Ovary (tissue), 9 donors: ENCODE results near the gene MATN3. TPM values are rescaled to one million over a fixed set of nuclear protein-coding genes. Genes with fewer than 3 reads are reported as not detected.

ENCODE experiments used
- DNase-seq, 5 donors: peaks; one replicate each; pipeline ENCODE4 v3.0.0-alpha.2; 2019 to 2020
- H3K27ac ChIP-seq, 2 donors: fragments of 200-600 bp; one replicate each; pipeline versions ENCODE4 v1.5.1 to v1.8.0; 2019 to 2022
- H3K27me3 ChIP-seq: fragments of 200-600 bp; one replicate; pipeline ENCODE4 v1.8.0; 2022
- H3K36me3 ChIP-seq: fragments of 200-600 bp; sonication (generic); one replicate; pipeline ENCODE4 v1.5.1; 2019
- H3K4me1 ChIP-seq: one replicate; pipeline ENCODE4 v1.8.1; 2013; ENCODE audit warnings: mild to moderate bottlenecking, moderate library complexity; ENCODE audit not compliant: insufficient read depth
- H3K4me3 ChIP-seq: fragments of 200-600 bp; sonication (generic); one replicate; pipeline ENCODE4 v1.5.1; 2017
- H3K9me3 ChIP-seq, 2 donors: fragments of 200-600 bp in 1 of 2; sonication (generic) in 1 of 2; one replicate each; pipeline versions ENCODE4 v1.5.1 to v1.8.1; 2013 to 2019; ENCODE audit warnings: mild to moderate bottlenecking in 1 of 2, moderate library complexity in 1 of 2
- EP300 ChIP-seq: sonication (generic); formaldehyde crosslinking; IDR thresholded peaks from one replicate; pipeline ENCODE4 v1.6.1; 2017; ENCODE audit warnings: antibody characterized with exemption
- POLR2A ChIP-seq: fragments of 450-650 bp; IDR thresholded peaks from one replicate; pipeline ENCODE4 v1.6.1; 2017; ENCODE audit warnings: antibody characterized with exemption, mild to moderate bottlenecking, moderate library complexity
- WGBS, 3 donors: extraction: QIAGEN DNeasy Blood & Tissue Kit in 1 of 3; methylation state at CpG; one replicate each; pipeline versions ENCODE4 v1.1.5 to v1.1.7; 2013 to 2017; 5-methylcytosine and 5-hydroxymethylcytosine counted together
- intact Hi-C, 4 donors: fragments of 100-400 bp; cut with DNase I; formaldehyde crosslinking; loops; one replicate each; pipeline versions ENCODE4 v1.11.0 to v1.15.1; 2022 to 2023
- polyA plus RNA-seq, 2 donors: library from polyadenylated mRNA; stranded (reverse); fragments of 200-250 nt in 1 of 2; fragments of 350-450 nt in 1 of 2; fragmentation: Illumina TruSeq in 1 of 2; extraction: RNeasy Lipid Tissue Mini Kit (QIAGEN cat#74804) in 1 of 2; gene quantifications; one replicate each; pipeline ENCODE4 v1.2.3, GENCODE V29; 2013 to 2014
- total RNA-seq, 7 donors: library from RNA; depleted of rRNA in 2 of 7; stranded (reverse); fragments of >200 nt in 2 of 7; fragmentation: NEBNext Ultra II Directional in 3 of 7; extraction: Animal tissue kit (Norgen Biotek cat#: 25700) in 3 of 7; gene quantifications; one replicate each; pipeline versions ENCODE4 v1.1.0 to v1.2.4, GENCODE V29; 2016 to 2023
- TF ChIP-seq, protein P1 (sequence below), 3 donors: fragments of 450-650 bp in 2 of 3; fragments of 200-600 bp in 1 of 3; IDR thresholded peaks; one replicate each; pipeline versions ENCODE4 v1.5.1 to v1.8.0; 2016 to 2022; ENCODE audit warnings: antibody characterized with exemption in 3 of 3, mild to moderate bottlenecking in 1 of 3
- donor health status: DM: no; HTN: no; CAD: no; lungs with moderate emphysema.
- donor health status: DM: no; HTN: no; CAD: no.
- donor health status: Bipolar disorder and iron deficiency.
- donor health status: DM: yes; HTN: yes; CAD: no.
- donor health status: DM: no; HTN: no; CAD: no.
- donor health status: DM: yes; HTN: yes; CAD: no.

Gene MATN3
- total and polyA plus RNA-seq, 9 donors, result 0.34 to 2.5 (median 0.73) TPM

DNA sequence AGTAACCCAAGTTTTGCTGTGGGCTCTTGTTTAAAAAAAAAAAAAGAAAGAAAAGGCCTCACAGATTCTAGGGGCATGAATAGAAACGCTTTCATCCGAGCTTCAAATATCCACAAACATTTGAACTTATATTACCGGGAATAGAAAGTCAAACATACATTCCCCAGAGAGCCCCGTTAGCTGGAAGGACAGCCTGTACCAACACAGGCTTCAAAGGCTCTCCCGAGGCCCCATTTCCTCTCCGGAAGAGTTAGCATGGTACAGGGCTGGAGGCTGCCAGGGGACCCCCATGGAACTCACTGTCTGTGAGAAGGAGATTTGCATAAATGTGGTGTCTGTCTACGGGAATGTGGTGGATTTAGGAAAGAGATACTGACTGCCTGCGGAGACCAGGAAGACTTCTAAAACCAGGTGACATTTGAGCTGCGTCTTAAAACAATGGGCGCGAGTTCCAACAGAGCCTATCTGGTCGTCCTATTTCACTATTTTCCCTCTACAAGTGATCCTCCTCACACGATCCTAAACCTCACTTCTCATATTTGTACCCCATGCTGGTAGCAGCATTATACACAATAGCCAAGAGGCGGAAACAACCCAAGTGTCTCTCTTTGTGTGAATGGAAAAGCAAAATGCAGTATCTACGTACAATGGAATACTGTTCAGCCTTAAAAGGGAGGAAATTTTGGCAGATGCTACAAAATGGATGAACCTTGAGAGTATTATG lies 820 bp upstream of the MATN3 start:
- TF ChIP-seq, protein P1, sequence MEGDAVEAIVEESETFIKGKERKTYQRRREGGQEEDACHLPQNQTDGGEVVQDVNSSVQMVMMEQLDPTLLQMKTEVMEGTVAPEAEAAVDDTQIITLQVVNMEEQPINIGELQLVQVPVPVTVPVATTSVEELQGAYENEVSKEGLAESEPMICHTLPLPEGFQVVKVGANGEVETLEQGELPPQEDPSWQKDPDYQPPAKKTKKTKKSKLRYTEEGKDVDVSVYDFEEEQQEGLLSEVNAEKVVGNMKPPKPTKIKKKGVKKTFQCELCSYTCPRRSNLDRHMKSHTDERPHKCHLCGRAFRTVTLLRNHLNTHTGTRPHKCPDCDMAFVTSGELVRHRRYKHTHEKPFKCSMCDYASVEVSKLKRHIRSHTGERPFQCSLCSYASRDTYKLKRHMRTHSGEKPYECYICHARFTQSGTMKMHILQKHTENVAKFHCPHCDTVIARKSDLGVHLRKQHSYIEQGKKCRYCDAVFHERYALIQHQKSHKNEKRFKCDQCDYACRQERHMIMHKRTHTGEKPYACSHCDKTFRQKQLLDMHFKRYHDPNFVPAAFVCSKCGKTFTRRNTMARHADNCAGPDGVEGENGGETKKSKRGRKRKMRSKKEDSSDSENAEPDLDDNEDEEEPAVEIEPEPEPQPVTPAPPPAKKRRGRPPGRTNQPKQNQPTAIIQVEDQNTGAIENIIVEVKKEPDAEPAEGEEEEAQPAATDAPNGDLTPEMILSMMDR (IDR thresholded peaks at IDR 0.05), result no peak
- TF ChIP-seq POLR2A, result no peak
- no peak for TF ChIP-seq EP300
- H3K4me3 ChIP-seq, result peak overlapping the region; percentile 53
- no peaks in the 10 kb centered on the region for H3K36me3 ChIP-seq
- intact Hi-C loops, result loop anchor here in 2 of 4 donors (5.0 to 10.0 kb wide), 2 partner anchors 79 to 82 kb away; no protein-coding TSS in a partner anchor
- no peaks in the 10 kb centered on the region for H3K9me3 ChIP-seq
- H3K27ac ChIP-seq, result no peak overlapping the region
- DNase-seq, result no peak
- peaks cover 8% of the 10 kb centered on the region for H3K4me1 ChIP-seq
- H3K27me3 ChIP-seq, result no peaks in the 10 kb centered on the region
- WGBS, 3 donors, result 57 to 67% (median 64%) methylated on average over 15 of the region's 15 CpGs

DNA sequence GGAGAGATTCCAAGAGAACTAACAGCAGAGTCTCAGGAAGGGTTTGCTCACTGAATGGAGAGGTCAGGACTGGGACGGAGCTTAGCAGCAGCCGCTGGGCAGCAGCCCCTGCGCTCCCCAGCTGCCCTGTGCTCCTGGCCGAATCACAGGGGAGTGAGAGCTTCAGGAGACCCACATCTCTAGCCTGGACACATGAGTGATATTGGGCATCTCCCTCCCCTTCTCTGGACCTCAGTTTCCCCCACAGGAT lies 511 bp downstream of the MATN3 start:
- H3K27me3 ChIP-seq, result no peaks in the 10 kb centered on the region
- intact Hi-C loops, result loop anchor here in 2 of 4 donors (5.0 to 10.0 kb wide), 2 partner anchors 80 to 83 kb away; no protein-coding TSS in a partner anchor
- H3K4me3 ChIP-seq, result peak overlapping the region; percentile 53
- no peak for DNase-seq
- no peaks in the 10 kb centered on the region for H3K9me3 ChIP-seq
- 44 to 51% (median 50%) methylated on average over 4 of the region's 4 CpGs for WGBS, 3 donors
- no peaks in the 10 kb centered on the region for H3K36me3 ChIP-seq
- no peak overlapping the region for H3K27ac ChIP-seq
- TF ChIP-seq POLR2A (no peak), EP300 (no peak)
- TF ChIP-seq, protein P1 (IDR thresholded peaks at IDR 0.05), result no peak
- peaks cover 8% of the 10 kb centered on the region for H3K4me1 ChIP-seq

DNA sequence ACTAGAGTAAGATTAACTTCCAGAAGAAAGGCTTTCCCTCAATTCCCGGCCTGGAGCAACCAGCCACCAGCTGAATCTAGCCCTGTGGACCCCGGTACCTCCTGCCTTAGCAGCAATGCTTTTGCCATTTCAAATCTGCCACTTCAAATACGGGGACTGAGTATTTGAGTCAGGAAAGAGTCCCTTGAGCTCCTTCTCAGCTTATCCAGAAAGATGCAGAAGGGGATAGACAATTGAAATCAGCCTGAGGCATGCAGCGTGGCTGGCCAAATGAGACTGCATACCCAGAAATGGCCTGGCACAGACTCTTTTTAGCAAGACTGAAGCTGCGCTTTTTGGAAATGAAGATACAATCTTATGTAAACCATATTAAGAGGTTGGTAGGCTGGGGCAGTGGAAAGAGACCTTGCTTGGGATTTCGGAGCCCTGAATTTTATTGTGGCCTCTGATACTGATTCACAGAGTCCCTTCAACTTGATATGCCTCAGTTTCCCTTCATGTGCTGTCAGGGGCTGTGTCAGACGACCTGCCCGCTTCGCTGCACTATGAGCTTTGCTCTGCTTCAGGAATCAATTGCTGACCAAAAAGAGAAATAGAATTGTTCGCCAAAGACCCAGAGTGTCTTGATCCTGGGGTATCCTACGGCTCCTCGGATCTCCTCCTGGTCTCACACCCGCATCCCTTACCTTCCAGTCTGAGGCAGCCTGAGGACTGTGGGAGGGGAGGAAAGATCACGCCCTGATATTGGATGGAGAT lies 1.0 kb downstream of the MATN3 start:
- WGBS, 3 donors, result 89 to 91% (median 91%) methylated on average over 14 of the region's 14 CpGs
- intact Hi-C loops, result loop anchor here in 2 of 4 donors (5.0 to 10.0 kb wide), 2 partner anchors 81 to 83 kb away; no protein-coding TSS in a partner anchor
- Histone ChIP-seq H3K36me3 (no peaks in the 10 kb centered on the region), H3K9me3 (no peaks in the 10 kb centered on the region), H3K4me3 (no peak overlapping the region), H3K27me3 (no peaks in the 10 kb centered on the region), H3K4me1 (peaks cover 8% of the 10 kb centered on the region), H3K27ac (no peak overlapping the region)
- DNase-seq, result no peak
- TF ChIP-seq EP300, result no peak
- TF ChIP-seq, protein P1 (IDR thresholded peaks at IDR 0.05), result no peak
- no peak for TF ChIP-seq POLR2A

DNA sequence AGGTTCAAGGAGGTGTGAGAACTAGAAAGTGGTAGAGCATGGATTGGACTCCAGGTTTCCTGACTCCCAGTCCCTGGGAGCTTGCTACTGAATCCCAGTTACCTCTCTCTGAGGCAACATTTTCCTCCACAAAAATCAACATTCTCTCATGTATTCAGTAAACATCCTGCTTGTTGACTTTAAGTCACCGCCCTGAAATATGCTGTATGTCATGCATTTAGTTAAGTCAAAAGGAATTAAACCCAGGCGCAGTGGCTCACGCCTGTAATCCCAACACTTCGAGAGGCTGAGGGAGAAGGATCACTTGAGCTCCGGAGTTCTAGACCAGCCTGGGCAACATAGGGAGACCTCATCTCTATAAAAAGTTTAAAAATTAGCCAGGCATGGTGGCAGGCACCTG lies 3.8 kb downstream of the MATN3 start:
- no peak for DNase-seq
- TF ChIP-seq, protein P1 (IDR thresholded peaks at IDR 0.05), result no peak
- TF ChIP-seq EP300 (no peak), POLR2A (no peak)
- no peaks in the 10 kb centered on the region for H3K9me3 ChIP-seq
- intact Hi-C loops, result no loop called here
- H3K4me1 ChIP-seq, result peaks cover 8% of the 10 kb centered on the region
- no peak overlapping the region for H3K27ac ChIP-seq
- WGBS, 3 donors, result 65 to 81% (median 69%) methylated on average over 5 of the region's 5 CpGs
- H3K4me3 ChIP-seq, result no peak overlapping the region
- no peaks in the 10 kb centered on the region for H3K36me3 ChIP-seq
- H3K27me3 ChIP-seq, result no peaks in the 10 kb centered on the region
